Lower lobe of right lung (tissue), 1 donor: ENCODE measurements around the gene REG4. TPM values are rescaled to one million over a fixed set of nuclear protein-coding genes. Genes with fewer than 3 reads are reported as not detected.

Experiments
- total RNA-seq: library from RNA; stranded (reverse); fragmentation: NEBNext Ultra II Directional; extraction: Animal tissue kit (Norgen Biotek cat#: 25700); gene quantifications from one replicate; pipeline ENCODE4 v1.2.1, GENCODE V29; 2021
- donor health status: DM: no; HTN: yes; CAD: no; lungs with severe emphysema.

The REG4 gene
- total RNA-seq, 1 donor from 2014 or later, result not detected

Other genes starting within 250 kb of the REG4 start
- gene ZNF697, start 163.2 kb downstream of the REG4 start, total RNA-seq, result 8.7 TPM
- gene PHGDH, start 99.5 kb downstream of the REG4 start, total RNA-seq, result 60.8 TPM
- gene HMGCS2, start 42.6 kb downstream of the REG4 start, total RNA-seq, result 0.32 TPM
- gene ADAM30, start 85.1 kb upstream of the REG4 start, total RNA-seq, result not detected